Right ventricle myocardium inferior (tissue), 1 donor: ENCODE data around the gene SLC31A1. TPM values are rescaled to one million over a fixed set of nuclear protein-coding genes. Genes with fewer than 3 reads are reported as not detected.
A peak's percentile ranks its signal among the peaks of the same experiment; 100 is the strongest.
"Not testable (repeated sequence)": the region's sequence is repeated elsewhere in the genome, so short reads cannot be mapped to it uniquely, and the experiment has no call there.

Experiments used
- ATAC-seq: fragments of 200-7000 bp; cut with Tn5 transposase; one replicate; pipeline ENCODE4 v1.9.1; 2020; ENCODE audit warnings: mild to moderate bottlenecking, moderate library complexity
- DNase-seq: peaks from one replicate; pipeline ENCODE4 v3.0.0; 2021; ENCODE audit errors: missing footprints
- intact Hi-C: fragments of 100-400 bp; cut with DNase I; formaldehyde crosslinking; loops from one replicate; pipeline ENCODE4 v1.11.0; 2022
- total RNA-seq: library from RNA; stranded (reverse); fragmentation: NEBNext Ultra II Directional; extraction: Animal tissue kit (Norgen Biotek cat#: 25700); gene quantifications from one replicate; pipeline ENCODE4 v1.2.1, GENCODE V29; 2021
- donor health status: DM: no; HTN: yes; CAD: no; lungs with severe emphysema.

SLC31A1 gene
- total RNA-seq, 1 donor from 2014 or later = 12.0 TPM

DNA sequence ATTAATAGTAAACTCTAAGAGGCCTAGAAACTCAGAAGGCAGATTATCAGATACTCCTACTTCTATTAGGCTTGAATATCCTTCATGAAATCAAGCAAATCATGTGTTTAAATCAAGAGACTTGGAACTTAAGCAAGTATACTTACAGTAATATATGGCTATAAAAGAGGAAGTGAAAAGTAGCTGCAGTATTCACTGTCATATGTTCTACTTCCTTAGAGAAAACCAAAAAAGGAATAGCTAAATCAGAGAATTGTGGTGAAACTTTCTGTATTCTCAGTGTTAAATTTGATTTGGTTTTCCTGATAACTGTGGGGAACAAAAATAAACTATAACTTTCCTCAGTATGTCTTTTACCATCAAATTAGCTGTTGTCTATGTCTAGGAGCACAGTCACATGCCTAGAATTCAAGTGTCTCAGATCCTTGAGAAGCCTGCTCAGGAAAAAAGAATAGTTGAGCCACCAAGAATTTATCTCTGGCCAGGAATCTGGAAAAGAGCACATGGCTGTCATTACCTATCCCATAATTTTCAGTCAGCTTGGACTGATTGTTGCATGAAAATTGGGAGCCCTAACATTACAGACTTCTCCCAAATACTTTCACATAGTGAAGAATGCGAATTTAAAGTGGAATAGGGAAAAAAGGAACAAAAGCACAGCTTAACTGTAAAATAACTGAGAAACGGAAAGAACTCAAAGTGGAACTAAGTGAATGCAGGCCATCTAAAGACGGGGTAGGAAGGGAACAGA, 2.0 kb upstream of the SLC31A1 start:
- ATAC-seq (no peak), DNase-seq (no peak)
- intact Hi-C loops = no loop called here

DNA sequence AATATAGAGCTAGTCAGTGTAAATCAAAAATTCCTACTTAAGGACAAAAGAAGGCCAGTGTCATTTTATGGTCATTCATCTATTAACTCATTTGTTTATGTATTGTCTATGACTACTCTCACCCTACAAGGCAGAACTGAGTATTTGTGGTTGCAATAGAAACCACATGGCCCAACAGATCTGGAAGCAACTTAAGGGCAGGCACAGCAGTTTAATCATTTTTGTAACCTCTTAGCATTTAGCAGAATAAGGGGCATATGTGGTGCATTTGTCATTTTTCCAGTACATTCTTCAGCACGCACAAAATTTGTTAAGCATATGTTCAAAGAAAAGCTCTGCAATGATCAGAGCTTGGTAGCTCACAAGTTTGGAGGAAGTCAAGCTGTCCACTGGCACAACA, 1.4 kb upstream of the SLC31A1 start:
- no peak for DNase-seq
- intact Hi-C loops = loop anchor here (2.0 kb wide), 1 partner anchor 55 kb away; the partner anchor contains the start of genes CDC26 and PRPF4
- no peak for ATAC-seq

DNA sequence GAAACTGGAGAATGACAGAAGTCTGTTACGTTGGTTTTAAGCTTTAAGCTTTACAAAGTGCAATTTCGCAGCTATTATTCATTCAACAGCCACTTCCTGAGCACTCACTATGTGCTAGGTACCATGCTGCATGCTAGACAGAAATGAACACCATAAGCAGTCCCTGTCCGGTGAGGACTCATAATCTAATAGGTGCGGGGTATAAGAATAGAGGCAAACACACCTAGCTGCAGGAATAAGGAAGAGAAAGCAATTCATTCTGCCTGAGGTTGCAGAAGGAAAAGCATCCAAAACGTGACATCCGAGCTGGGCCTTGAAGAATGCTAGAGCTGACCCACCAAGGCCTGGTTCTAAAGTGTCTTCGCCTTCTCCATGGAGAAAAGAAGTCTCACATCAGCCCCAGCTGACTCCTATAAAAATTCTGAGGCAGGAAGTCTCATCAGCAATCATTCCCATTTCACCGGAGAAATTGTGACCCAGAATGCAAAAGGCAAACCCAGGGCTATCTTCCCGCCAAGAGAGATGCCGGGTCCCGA, 809 bp upstream of the SLC31A1 start:
- no peak for ATAC-seq

DNA sequence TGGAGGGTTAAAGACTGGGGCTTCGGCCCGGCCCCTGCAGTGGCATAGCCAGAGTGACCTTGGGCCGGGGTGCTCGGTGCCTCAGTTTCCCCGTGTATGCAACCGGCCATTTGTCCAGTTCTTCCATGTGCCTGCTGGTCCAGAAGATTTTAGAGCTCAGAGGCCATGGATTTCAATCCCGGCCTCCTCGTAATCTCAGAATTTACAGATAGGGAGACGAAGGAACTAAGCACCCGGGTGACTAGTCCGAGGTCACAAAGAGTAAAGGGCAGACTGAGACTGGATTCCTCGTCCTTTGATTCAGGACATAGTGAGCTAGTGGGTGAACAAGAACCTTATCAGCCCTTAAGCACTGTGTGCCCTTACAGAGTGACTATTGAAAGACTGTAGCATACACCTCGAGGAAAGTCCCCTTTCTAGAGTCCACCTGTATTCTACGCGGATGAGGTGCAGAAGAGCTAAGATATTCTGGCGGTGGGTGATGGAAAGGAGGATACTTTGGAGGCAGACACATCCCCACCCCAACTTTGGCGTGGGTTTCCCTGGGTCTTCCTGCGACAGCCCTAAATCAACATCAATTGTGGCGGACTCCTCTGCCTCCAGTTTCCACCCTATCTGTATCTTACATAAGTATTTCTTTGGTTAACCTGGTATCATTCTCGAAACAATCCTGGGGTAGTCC, 597 bp downstream of the SLC31A1 start:
- ATAC-seq = no peak
- no peak for DNase-seq
- intact Hi-C loops = loop anchor here (2.0 kb wide), 1 partner anchor 53 kb away; the partner anchor contains the start of genes CDC26 and PRPF4

More for the DNA sequence above, 809 bp upstream of the SLC31A1 start:
- intact Hi-C loops = loop anchor here (2.0 kb wide), 1 partner anchor 54 kb away; the partner anchor contains the start of genes CDC26 and PRPF4
- no peak for DNase-seq

DNA sequence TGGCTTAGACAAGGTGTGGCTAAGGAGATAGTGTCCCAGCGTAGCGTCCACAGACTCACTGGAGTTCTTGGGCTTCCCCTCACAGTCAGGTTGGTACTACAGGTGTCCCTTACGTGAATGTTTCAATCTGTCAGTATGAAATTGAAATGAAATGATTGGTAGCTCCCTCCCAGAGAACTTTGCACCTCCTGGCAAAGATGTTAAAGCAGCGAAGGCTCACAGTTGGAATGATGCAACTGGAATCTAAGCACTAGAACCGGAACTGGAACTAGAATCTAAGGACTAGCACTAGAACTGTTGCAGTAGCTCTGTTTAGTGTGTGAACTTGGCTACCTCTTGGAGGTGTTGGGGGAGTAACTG, 1.1 kb downstream of the SLC31A1 start:
- intact Hi-C loops = no loop called here

DNA sequence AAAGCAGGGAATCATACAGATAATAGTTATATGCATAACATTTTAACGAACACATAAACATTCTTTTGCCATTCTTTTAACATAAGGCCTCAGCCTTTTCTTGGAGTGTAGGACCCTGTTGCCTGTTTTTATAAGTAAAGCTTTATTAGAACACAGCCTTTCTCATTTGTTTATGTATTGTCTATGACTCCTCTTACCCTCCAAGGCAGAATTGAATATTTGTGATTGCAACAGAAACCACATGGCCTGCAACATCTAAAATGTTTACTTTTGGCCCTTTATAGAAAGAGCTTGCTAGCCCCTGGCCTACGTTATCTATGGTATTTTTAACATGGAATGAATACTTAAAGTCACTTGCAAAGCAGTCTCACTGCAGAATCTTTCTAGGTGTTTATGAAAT, 2.6 kb downstream of the SLC31A1 start:
- DNase-seq (no peak), ATAC-seq (no peak)
- intact Hi-C loops = no loop called here

More for the DNA sequence above, 1.1 kb downstream of the SLC31A1 start:
- DNase-seq (no peak), ATAC-seq (no peak)

DNA sequence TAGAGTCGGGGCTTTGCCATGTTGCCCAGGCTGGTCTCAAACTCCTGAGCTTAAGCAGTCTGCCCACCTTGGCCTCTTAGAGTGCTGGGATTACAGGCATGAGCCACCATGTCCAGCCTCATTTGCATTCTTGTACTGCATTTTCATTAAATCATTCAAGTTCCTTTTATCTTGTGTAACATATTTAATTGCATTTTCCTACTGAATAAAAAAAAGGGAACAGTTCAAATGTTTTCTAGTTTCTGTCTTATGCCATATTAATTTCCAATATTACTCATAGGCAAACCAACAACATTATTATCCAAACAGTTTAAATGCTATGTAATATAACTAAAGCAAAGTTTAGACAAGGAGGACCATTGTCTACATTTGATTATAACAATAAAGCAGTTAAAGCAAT, 6.1 kb downstream of the SLC31A1 start:
- DNase-seq (no peak), ATAC-seq (no peak)
- intact Hi-C loops = no loop called here

DNA sequence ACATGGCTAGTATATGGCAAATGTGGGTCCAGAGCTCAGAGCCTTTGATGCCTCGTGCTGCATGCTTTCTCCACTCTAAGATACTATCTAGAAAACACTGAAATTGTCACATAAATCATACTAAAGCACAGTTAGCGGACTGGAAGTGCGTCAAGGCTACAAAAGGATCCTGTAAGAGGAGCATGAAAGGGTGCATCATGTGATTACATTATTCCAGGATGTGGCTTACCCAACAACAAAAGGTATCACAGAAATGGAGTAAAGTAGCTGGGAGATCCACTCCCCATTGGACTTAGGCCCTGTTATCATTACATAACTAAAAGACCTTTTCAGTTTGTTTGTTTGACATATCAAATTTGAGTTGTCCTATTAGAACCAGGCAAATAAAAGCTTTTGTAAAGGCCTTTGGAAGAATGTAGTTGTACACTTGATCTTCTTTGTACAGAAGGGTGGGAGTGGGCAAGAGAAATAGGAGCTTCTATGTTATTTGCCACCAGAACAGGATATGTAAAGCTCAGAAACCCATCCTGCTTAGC, 6.9 kb downstream of the SLC31A1 start:
- ATAC-seq (no peak), DNase-seq (no peak)
- intact Hi-C loops = no loop called here

DNA sequence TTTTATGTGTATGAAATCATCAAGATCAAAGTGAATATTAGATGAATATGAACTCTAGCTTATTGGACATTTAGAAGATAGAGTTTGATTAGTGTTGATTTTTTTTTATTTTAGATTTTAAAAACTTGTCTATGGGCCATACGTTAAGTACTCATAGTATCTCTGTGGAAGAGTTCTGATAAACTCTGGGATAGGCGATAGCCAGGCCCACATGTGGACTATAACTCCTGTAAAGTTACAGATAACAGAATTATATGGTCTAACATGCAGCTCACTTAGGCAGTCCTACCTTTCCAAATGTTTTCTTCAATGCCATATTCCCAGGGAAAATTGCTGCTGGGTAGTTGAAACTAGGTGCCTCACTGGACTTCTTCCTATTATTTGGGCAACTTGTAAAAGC, 10.4 kb downstream of the SLC31A1 start:
- ATAC-seq = no peak
- intact Hi-C loops = no loop called here
- no peak for DNase-seq

DNA sequence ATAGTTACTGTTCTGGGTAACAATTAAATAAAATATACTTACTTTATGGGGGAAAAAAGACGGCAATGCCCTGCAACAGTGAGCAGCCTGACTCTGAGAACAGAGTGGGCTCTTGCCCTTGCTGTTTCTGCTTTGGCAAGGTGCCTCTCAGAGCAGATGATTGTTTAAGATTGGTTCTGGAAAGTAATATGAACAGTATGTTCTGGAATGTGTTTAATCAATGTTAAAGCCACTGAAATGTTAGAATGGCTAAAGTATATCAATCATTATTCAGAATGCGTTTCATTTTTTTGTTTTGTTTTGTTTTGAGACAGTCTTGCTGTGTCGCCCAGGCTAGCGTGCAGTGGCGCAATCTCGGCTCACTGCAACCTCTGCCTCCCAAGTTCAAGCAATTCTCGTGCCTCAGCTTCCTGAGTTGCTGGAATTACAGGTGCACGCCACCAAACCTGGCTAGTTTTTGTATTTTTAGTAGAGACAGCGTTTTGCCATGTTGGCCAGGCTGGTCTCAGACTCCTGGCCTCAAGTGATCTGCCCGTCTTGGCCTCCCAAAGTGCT, 14.4 kb downstream of the SLC31A1 start:
- DNase-seq, ATAC-seq: not testable (repeated sequence)

DNA sequence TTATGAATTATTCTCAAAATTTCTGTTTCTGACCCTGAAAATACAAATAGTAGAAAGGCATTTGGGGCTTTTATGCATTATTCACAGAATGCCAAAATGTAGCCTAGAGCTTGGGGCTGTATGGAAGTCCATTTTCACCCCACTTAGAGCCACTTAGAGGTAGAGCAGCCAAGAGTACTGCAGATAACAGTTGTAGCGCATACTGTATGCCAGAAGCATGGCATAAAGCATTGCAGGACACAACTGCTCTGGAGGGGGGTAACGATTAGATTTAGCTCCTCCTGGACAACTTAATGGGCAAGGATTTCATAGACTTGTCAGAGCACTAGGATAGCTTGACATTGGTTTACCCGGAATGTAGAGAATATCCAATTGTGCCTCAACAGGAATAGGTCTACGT, 15.7 kb downstream of the SLC31A1 start:
- ATAC-seq = peak; percentile 78
- DNase-seq = no peak
- intact Hi-C loops = no loop called here

More for the DNA sequence above, 14.4 kb downstream of the SLC31A1 start:
- intact Hi-C loops = not testable (repeated sequence)

DNA sequence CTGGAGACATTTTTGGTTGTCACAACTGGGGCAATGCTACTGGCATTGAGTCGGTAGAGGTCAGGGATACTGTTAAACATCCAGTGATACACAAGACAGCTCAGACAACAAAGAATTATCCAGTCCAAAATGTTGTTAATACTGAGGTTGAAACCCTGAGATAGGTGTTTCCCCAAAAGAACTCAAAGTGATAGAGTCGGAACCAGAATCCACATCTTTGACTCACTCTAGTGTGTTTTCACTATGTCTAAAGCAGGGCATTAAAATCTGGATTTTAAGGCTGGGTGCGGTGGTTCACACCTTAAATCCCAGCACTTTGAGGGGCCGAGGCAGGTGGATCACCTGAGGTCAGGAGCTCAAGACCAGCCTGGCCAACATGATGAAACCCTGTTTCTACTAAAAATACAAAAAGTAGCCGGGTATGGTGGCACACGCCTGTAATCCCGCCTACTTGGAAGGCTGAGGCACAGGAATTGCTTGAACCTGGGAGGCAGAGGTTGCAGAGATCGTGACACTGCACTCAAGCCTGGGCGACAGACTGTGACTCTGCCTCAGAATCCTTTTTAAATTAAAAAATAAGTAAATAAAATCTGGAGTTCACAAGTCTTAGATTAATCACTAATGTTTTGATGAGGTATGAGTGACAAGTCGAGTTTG, 17.0 kb downstream of the SLC31A1 start:
- ATAC-seq (no peak), DNase-seq (no peak)
- intact Hi-C loops = no loop called here

DNA sequence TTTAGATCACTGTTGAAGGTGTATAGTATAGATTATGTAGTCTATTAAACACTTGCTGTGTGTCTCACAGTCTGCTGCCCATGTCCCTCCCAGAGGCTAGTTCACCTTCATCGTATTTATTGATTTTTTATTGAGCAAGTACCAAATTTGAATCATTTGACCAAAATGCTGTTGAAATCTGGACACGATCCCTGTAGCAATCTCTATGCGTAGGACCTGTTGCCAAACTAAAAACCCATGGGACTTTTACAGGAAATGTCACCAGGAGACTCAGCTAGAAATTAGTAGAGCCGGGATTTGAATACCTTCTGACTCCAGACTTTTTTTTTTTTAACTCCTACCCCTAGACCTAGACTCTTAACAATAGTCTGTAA, 17.5 kb downstream of the SLC31A1 start:
- no peak for DNase-seq
- intact Hi-C loops = no loop called here
- ATAC-seq = no peak

DNA sequence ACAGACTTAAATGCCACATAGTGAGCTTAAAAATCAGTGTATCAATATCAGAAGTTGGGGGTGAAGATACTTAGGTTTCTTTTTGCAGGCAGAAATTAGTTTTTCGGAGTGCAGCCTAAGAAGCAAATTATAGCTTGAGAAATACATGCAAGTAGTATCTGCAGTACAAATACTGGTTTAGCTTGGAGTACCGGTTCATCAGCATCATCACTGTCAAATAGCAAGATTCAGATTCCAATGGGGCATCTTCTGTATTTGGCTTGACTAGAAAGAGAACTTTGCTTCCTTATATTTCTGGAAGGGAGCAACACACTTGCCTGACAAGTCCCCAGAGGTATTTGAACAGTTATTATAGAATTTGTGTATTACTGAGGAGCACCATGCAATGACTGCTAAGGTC, 19.8 kb downstream of the SLC31A1 start:
- DNase-seq (no peak), ATAC-seq (no peak)
- intact Hi-C loops = no loop called here

DNA sequence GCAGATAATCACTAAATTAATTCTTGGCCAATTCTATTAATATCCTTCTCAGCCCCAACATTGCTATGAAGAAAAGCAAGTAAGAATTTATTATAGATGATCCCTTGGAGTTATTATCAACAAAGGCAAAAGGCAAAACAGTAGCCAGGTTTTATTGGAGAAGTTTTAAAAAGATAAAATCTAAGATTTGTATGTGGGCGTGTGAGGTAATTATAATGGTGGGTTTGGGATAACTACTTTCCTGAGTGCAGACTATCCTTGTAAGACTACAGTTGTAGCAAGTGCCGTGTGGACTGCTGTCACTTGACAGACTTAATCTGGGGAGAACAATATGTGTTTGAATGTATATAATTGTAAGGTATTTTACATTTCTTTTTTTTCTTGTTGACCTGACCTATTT, 23.2 kb downstream of the SLC31A1 start:
- DNase-seq (no peak), ATAC-seq (no peak)
- intact Hi-C loops = no loop called here

DNA sequence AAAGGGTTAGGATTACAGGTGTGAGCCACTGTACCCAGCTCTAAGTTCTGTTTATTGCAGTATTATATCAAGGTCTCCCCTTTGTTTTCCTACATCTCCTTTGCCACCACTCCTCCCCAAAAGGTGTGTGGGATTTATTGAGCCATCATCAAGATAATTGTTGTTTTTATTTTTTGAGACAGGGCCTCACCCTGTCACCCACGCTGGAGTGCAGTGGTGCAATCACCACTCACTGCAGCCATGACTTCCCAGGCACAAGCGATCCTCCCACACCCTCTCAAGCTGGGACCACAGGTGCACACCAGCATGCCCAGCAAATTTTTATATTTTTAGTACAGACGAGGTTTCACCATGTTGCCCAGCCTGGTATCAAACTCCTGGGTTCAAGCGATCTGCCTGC, 24.6 kb downstream of the SLC31A1 start:
- intact Hi-C loops = no loop called here
- no peak for ATAC-seq
- DNase-seq = no peak

DNA sequence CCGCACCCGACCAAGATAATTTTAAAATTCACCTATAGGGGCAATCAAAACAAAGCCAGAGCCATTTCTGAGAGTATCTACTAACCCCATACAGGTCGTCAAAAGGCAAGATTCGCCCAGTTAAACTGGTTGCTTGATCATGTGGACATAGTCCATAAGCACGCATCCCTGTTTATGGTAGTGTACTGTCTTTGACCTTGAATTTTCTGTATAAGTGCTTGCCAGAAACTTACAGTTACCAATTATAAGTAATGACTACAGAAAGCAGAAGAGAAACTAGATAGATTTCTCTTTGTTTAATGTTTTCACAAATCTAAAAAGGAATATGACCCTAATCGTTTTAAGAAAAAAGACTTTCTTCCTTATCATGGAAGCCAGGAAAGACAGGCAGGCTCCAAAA, 25.6 kb downstream of the SLC31A1 start:
- no peak for DNase-seq
- ATAC-seq = no peak

DNA sequence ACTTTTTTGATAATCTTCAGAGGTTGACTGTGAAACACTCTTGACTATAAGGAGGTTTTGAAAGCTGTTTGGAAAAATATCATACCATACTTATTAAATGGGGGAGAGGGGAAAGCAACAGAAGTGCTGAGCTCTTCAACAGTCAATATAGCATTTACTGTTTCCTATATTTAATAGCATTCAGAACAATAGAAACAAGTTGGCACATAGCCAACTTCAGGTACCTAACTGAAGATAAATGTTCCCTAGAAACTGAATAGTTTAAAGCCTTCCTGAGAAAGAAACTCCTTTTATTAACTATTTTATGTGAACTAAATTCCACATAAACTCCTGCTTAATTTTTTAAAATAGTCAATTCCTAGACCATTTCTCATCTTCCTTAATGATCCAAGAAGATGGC, 26.3 kb downstream of the SLC31A1 start:
- intact Hi-C loops = no loop called here
- no peak for ATAC-seq
- DNase-seq = no peak

More for the DNA sequence above, 25.6 kb downstream of the SLC31A1 start:
- intact Hi-C loops = no loop called here

DNA sequence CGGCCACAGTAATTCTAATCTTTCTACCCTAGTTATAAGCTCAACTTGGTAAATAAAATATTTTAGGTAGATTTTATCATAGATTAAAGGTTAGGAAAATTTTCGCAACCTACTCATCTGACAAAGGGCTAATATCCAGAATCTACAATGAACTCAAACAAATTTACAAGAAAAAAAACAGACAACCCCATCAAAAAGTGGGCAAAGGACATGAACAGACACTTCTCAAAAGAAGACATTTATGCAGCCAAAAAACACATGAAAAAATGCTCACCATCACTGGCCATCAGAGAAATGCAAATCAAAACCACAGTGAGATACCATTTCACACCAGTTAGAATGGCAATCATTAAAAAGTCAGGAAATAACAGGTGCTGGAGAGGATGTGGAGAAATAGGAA, 28.3 kb downstream of the SLC31A1 start:
- DNase-seq, intact Hi-C loops, ATAC-seq: not testable (repeated sequence)
